Measurements from ENCODE around the gene BTG2. TPM values are rescaled to one million over a fixed set of nuclear protein-coding genes. Genes with fewer than 3 reads are reported as not detected.

Gene BTG2
- total RNA-seq, 1 experiment from 2014 or later = 2.9 TPM

DNA sequence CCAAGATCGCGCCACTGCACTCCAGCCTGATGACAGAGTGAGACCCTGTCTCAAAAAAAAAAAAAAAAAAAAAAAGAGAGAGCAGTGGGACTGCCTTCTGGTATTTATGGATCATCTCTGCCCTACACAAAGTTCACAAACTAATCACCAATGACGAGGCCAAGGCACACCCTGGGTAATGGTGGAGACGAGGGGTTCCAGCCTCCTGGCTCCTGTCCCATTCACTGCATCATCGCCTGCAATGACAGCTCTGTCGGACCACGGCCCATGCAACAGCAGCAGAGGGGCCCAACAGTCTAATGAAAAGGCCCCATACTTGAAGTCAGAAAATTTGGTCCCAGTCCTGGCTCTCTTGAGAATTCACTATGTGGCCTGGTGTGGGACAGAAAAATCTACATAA lies 2.9 kb upstream of the BTG2 start:
- H3K4me1 ChIP-seq (ENCODE audit: insufficient read depth, low read length) = no peaks in the 10 kb centered on the region
- no peaks in the 10 kb centered on the region for H3K79me2 ChIP-seq (ENCODE audit: insufficient read depth, low read length)
- no peak overlapping the region for H2BK20ac ChIP-seq (ENCODE audit: low read depth, low read length, poor library complexity, severe bottlenecking)
- no peak overlapping the region for H4K8ac ChIP-seq (replicated peaks; ENCODE audit: insufficient read length, low read depth, low read length)
- H3K18ac ChIP-seq (ENCODE audit: insufficient read length, low read depth, low read length) = no peak overlapping the region
- H2BK15ac ChIP-seq (ENCODE audit: low read depth, low read length) = no peak overlapping the region
- H4K5ac ChIP-seq (ENCODE audit: insufficient read length, low read depth, low read length) = no peak overlapping the region
- peaks cover 61% of the 10 kb centered on the region for H3K27me3 ChIP-seq (ENCODE audit: insufficient read depth, low read length)
- H3K56ac ChIP-seq (ENCODE audit: insufficient read length, low read depth, low read length) = no peak overlapping the region
- no peak overlapping the region for H3K4me2 ChIP-seq (ENCODE audit: insufficient read depth, insufficient read length, low read length)
- no peak overlapping the region for H3K9ac ChIP-seq (ENCODE audit: extremely low read depth, insufficient read length, low read length)
- no peak overlapping the region for H2BK12ac ChIP-seq (ENCODE audit: insufficient read length, low read depth, low read length)
- no peaks in the 10 kb centered on the region for H3K36me3 Mint-ChIP-seq (ENCODE audit: insufficient read depth in 1 of 3, low read depth in 3 of 3)
- H3K23ac ChIP-seq (ENCODE audit: insufficient read length, low read depth, low read length) = no peak overlapping the region
- no peak overlapping the region for H3K27ac ChIP-seq (ENCODE audit: insufficient read length, low read depth, low read length)
- H3K79me1 ChIP-seq (ENCODE audit: insufficient read depth, low read depth, low read length, poor library complexity, severe bottlenecking) = no peaks in the 10 kb centered on the region
- H2AK5ac ChIP-seq (ENCODE audit: insufficient read length, low read length) = no peak overlapping the region
- TF ChIP-seq, protein P1, sequence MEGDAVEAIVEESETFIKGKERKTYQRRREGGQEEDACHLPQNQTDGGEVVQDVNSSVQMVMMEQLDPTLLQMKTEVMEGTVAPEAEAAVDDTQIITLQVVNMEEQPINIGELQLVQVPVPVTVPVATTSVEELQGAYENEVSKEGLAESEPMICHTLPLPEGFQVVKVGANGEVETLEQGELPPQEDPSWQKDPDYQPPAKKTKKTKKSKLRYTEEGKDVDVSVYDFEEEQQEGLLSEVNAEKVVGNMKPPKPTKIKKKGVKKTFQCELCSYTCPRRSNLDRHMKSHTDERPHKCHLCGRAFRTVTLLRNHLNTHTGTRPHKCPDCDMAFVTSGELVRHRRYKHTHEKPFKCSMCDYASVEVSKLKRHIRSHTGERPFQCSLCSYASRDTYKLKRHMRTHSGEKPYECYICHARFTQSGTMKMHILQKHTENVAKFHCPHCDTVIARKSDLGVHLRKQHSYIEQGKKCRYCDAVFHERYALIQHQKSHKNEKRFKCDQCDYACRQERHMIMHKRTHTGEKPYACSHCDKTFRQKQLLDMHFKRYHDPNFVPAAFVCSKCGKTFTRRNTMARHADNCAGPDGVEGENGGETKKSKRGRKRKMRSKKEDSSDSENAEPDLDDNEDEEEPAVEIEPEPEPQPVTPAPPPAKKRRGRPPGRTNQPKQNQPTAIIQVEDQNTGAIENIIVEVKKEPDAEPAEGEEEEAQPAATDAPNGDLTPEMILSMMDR (conservative IDR thresholded peaks at IDR 0.05) = no peak
- H4K20me1 ChIP-seq (ENCODE audit: control insufficient read depth, insufficient read depth, insufficient read length) = no peaks in the 10 kb centered on the region
- peaks cover 27 to 29% of the 10 kb centered on the region in 2 experiments for H3K4me1 Mint-ChIP-seq
- no peak overlapping the region; a peak in 1 of 5 replicates for H3K4me3 Mint-ChIP-seq
- peaks cover 11% of the 10 kb centered on the region for H3K23me2 ChIP-seq (ENCODE audit: insufficient read length, low read depth, low read length, poor library complexity, severe bottlenecking)
- no peaks in the 10 kb centered on the region; a peak in 1 of 5 replicates for H3K9me3 Mint-ChIP-seq
- H2BK120ac ChIP-seq (ENCODE audit: low read depth, low read length, poor library complexity, severe bottlenecking) = no peak overlapping the region
- H3K27ac Mint-ChIP-seq = no peak overlapping the region
- H3T11ph ChIP-seq (ENCODE audit: low read length) = no peak overlapping the region
- WGBS (ENCODE audit: extremely low coverage, insufficient read length, low lambda C conversion rate) = no CpG with 5 or more reads among the region's 7 CpGs
- H3K14ac ChIP-seq (ENCODE audit: insufficient read depth, low read length) = no peak overlapping the region
- no peaks in the 10 kb centered on the region for H3K9me3 ChIP-seq (ENCODE audit: control insufficient read depth, low read depth, low read length)
- no peak overlapping the region for H4K91ac ChIP-seq (ENCODE audit: insufficient read length, low read depth, low read length)
- no peak overlapping the region for H3K4ac ChIP-seq (ENCODE audit: low read depth, low read length)
- no peak for DNase-seq
- no peak overlapping the region for H2BK5ac ChIP-seq (ENCODE audit: insufficient read length, low read length)
- H2AFZ ChIP-seq (ENCODE audit: low read length) = no peak overlapping the region
- peaks cover 97% of the 10 kb centered on the region for H3K27me3 Mint-ChIP-seq (ENCODE audit: low read depth)
